ENCODE results near the gene RAB12.
A peak's percentile ranks its signal among the peaks of the same experiment; 100 is the strongest.

The RAB12 gene

GRCh38 chr18:8685141-8685913 lies 76.1 kb downstream of the RAB12 start:
- DNase-seq (ENCODE audit: low read depth), result no peak

- no peak for DNase-seq (ENCODE audit: low read depth)
Measured at GRCh38 chr18:8685914-8686216, 76.6 kb downstream of the RAB12 start.

GRCh38 chr18:8686611-8687010 lies 77.4 kb downstream of the RAB12 start:
- no peak for DNase-seq (ENCODE audit: low read depth)

- peak; percentile 18 for DNase-seq (ENCODE audit: low read depth)
Measured at GRCh38 chr18:8688216-8688800, 79.1 kb downstream of the RAB12 start.

GRCh38 chr18:8688816-8689215 lies 79.6 kb downstream of the RAB12 start:
- no peak for DNase-seq (ENCODE audit: low read depth)
